Measurements from ENCODE around the gene DRAM1.

- TF ChIP-seq, protein P1, sequence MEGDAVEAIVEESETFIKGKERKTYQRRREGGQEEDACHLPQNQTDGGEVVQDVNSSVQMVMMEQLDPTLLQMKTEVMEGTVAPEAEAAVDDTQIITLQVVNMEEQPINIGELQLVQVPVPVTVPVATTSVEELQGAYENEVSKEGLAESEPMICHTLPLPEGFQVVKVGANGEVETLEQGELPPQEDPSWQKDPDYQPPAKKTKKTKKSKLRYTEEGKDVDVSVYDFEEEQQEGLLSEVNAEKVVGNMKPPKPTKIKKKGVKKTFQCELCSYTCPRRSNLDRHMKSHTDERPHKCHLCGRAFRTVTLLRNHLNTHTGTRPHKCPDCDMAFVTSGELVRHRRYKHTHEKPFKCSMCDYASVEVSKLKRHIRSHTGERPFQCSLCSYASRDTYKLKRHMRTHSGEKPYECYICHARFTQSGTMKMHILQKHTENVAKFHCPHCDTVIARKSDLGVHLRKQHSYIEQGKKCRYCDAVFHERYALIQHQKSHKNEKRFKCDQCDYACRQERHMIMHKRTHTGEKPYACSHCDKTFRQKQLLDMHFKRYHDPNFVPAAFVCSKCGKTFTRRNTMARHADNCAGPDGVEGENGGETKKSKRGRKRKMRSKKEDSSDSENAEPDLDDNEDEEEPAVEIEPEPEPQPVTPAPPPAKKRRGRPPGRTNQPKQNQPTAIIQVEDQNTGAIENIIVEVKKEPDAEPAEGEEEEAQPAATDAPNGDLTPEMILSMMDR (IDR thresholded peaks at IDR 0.05): no peak
- TF ChIP-seq POLR2A (IDR thresholded peaks at IDR 0.05): no peak
Observed at GRCh38 chr12:101939306-101939705, 61.9 kb downstream of the DRAM1 start.
